ENCODE results near the gene DHRS7C. TPM values are rescaled to one million over a fixed set of nuclear protein-coding genes. Genes with fewer than 3 reads are reported as not detected.

Gene DHRS7C
- total RNA-seq, 4 donors from 2014 or later, result 5.1 to 64.6 (median 42.2) TPM

DNA sequence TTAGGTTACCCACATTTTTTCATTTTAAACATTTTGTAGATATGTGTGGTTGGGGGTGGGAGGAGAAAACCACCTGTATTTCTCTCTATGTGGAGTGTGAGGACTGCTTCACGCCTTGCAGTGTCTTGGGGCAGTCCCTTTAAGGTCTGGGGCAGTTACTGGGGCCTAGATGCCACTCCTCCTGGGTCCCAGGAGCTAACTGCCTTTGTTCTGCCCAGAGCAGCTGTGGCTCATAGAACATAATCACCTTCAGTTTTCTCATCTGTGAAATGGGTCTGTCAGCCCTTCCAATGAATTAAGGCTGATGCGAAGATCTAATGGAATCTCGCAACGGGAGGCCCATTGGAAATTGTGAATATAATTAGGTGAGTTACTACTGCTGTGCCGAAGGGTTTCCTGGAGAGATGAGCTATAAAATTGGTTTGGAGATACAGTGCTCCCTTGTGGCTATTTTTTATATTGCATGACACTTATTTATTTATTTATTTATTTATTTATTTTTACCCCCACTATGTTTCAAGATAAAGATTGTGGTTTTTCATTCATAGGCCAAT is 22.9 kb downstream of the DHRS7C start:
- Histone ChIP-seq H3K4me3 (no peak overlapping the region), H3K27ac (no peak overlapping the region), H3K27me3 (peaks cover 0 to 8% (median 0%) of the 10 kb centered on the region in 3 donors), H3K9me3 (no peaks in the 10 kb centered on the region), H3K4me1 (no peaks in the 10 kb centered on the region), H3K36me3 (no peaks in the 10 kb centered on the region)
- intact Hi-C loops (cut with DNase I; ENCODE audit: low total_unique reads), result loop anchor here (1.0 kb wide), 1 partner anchor 39 kb away; no protein-coding TSS in a partner anchor
- ATAC-seq (no peak), DNase-seq (no peak)
- TF ChIP-seq, protein P1, sequence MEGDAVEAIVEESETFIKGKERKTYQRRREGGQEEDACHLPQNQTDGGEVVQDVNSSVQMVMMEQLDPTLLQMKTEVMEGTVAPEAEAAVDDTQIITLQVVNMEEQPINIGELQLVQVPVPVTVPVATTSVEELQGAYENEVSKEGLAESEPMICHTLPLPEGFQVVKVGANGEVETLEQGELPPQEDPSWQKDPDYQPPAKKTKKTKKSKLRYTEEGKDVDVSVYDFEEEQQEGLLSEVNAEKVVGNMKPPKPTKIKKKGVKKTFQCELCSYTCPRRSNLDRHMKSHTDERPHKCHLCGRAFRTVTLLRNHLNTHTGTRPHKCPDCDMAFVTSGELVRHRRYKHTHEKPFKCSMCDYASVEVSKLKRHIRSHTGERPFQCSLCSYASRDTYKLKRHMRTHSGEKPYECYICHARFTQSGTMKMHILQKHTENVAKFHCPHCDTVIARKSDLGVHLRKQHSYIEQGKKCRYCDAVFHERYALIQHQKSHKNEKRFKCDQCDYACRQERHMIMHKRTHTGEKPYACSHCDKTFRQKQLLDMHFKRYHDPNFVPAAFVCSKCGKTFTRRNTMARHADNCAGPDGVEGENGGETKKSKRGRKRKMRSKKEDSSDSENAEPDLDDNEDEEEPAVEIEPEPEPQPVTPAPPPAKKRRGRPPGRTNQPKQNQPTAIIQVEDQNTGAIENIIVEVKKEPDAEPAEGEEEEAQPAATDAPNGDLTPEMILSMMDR (IDR thresholded peaks at IDR 0.05 in 4 of 5, conservative IDR thresholded peaks at IDR 0.05 in 1 of 5), result peak; percentile 18 to 72 (median 38)
- no peak for TF ChIP-seq POLR2A (IDR thresholded peaks at IDR 0.05)
- in situ Hi-C loops (cut with MboI; ENCODE audit: low sequenced_read_pairs in 4 of 4), result no loop called here

DNA sequence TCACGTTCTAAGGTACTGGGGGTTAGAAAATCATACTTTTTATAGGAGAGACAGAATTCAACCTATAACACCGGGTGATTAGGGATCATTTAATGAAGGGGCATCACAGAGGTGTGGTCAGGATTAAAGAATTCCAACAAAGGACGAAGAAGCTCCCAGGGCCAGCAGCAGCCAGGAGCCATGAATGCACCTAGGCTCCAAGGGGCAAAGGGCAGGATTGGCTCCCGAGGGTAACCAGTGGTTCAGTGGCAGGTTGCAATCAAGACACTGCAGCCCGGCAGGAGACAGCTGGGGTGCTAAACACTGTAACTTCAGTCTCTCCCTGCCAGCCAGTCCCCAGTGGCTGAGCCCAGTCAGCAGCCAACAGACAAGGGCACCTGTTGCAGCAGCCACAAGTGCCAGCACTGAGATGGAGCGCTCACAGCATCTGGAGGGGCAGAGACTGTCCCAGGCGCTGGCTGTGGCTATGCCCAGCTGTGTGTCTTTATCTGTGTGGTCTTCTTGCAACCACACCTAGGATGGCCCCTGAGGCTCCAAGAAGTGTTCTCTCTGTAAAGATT is 23.9 kb downstream of the DHRS7C start:
- TF ChIP-seq POLR2A (IDR thresholded peaks at IDR 0.05), result no peak
- TF ChIP-seq, protein P1 (IDR thresholded peaks at IDR 0.05 in 4 of 5, conservative IDR thresholded peaks at IDR 0.05 in 1 of 5), result no peak
- H3K4me3 ChIP-seq, result no peak overlapping the region
- H3K27ac ChIP-seq, result peak overlapping the region in 3 of 4 donors; percentile 16 to 46 (median 18)
- no peaks in the 10 kb centered on the region for H3K9me3 ChIP-seq
- DNase-seq (no peak), ATAC-seq (peak in 1 of 2 donors; percentile 43)
- no peaks in the 10 kb centered on the region for H3K4me1 ChIP-seq
- no peaks in the 10 kb centered on the region for H3K36me3 ChIP-seq
- intact Hi-C loops (cut with DNase I; ENCODE audit: low total_unique reads) (no loop called here), in situ Hi-C loops (cut with MboI; ENCODE audit: low sequenced_read_pairs in 4 of 4) (no loop called here)
- H3K27me3 ChIP-seq, result peaks cover 0 to 8% (median 0%) of the 10 kb centered on the region in 3 donors

DNA sequence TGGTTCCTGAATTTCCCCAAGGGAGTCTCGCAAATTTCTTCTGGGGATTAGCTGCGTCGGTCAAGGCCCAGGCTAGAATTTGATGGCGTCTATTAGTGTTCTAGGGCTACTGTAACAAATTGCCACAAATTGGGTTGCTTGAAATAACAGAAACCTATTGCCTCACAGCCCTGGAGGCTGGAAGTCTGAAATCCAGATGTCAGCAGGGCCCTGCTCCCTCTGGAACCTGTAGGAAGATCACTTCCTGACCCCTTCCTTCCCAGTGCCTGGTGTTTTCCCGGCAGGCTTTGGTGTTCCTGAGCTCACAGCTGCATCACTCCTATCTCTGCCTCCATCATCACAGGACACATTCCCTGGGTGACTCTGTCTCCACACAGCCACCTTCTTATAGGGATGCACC is 24.4 kb downstream of the DHRS7C start:
- DNase-seq (no peak), ATAC-seq (peak; percentile 42 to 58)
- in situ Hi-C loops (cut with MboI; ENCODE audit: low sequenced_read_pairs in 4 of 4) (no loop called here), intact Hi-C loops (cut with DNase I; ENCODE audit: low total_unique reads) (no loop called here)
- H3K36me3 ChIP-seq, result no peaks in the 10 kb centered on the region
- peaks cover 0 to 8% (median 0%) of the 10 kb centered on the region in 3 donors for H3K27me3 ChIP-seq
- H3K4me1 ChIP-seq, result no peaks in the 10 kb centered on the region
- H3K27ac ChIP-seq, result peak overlapping the region in 2 of 4 donors; percentile 18 to 46
- H3K4me3 ChIP-seq, result no peak overlapping the region
- TF ChIP-seq POLR2A (IDR thresholded peaks at IDR 0.05), result no peak
- TF ChIP-seq, protein P1 (IDR thresholded peaks at IDR 0.05 in 4 of 5, conservative IDR thresholded peaks at IDR 0.05 in 1 of 5), result no peak
- no peaks in the 10 kb centered on the region for H3K9me3 ChIP-seq

- intact Hi-C loops (cut with DNase I; ENCODE audit: low total_unique reads), result no loop called here
- Histone ChIP-seq H3K4me3 (no peak overlapping the region), H3K27ac (no peak overlapping the region), H3K27me3 (peaks cover 0 to 8% (median 0%) of the 10 kb centered on the region in 3 donors), H3K9me3 (no peaks in the 10 kb centered on the region), H3K4me1 (no peaks in the 10 kb centered on the region), H3K36me3 (no peaks in the 10 kb centered on the region)
- TF ChIP-seq, protein P1 (IDR thresholded peaks at IDR 0.05 in 4 of 5, conservative IDR thresholded peaks at IDR 0.05 in 1 of 5), result no peak
- TF ChIP-seq POLR2A (IDR thresholded peaks at IDR 0.05), result no peak
- ATAC-seq, result no peak
- DNase-seq, result no peak
- in situ Hi-C loops (cut with MboI; ENCODE audit: low sequenced_read_pairs in 4 of 4), result no loop called here
Measured at GRCh38 chr17:9765322-9765721, 26.1 kb downstream of the DHRS7C start.
